GM12891 (cell line): Measurements from ENCODE around the gene ITGA8.

ENCODE experiments used
- DNase-seq: peaks from one replicate; pipeline ENCODE4 v3.0.0; 2011; ENCODE audit warnings: low spot score; ENCODE audit not compliant: insufficient read length
- FAIRE-seq: peaks from 2 replicates; lab custom pipeline; 2011; peaks lifted over from hg19 to GRCh38; lab: Jason Lieb, UNC
- PAX5 ChIP-seq: IDR thresholded peaks from 2 replicates; pipeline ENCODE4 v1.6.1; 2011; ENCODE audit warnings: low read length, moderate library complexity, mild to moderate bottlenecking; ENCODE audit not compliant: insufficient read depth, severe bottlenecking
- POLR2A ChIP-seq: IDR thresholded peaks from 2 replicates; pipeline ENCODE4 v1.6.1; 2011; ENCODE audit warnings: low read depth, low read length, control low read depth
- POLR2AphosphoS5 ChIP-seq: IDR thresholded peaks from 2 replicates; pipeline ENCODE4 v1.6.1; 2011; ENCODE audit warnings: low read depth, low read length, control low read depth
- POU2F2 ChIP-seq: IDR thresholded peaks from 2 replicates; pipeline ENCODE4 v1.6.1; 2011; ENCODE audit warnings: low read depth, mild to moderate bottlenecking, control low read depth, low read length, moderate library complexity
- SPI1 ChIP-seq: IDR thresholded peaks from 2 replicates; pipeline ENCODE4 v1.6.1; 2011; ENCODE audit warnings: low read depth, low read length, control low read depth
- TAF1 ChIP-seq: IDR thresholded peaks from 2 replicates; pipeline ENCODE4 v1.6.1; 2011; ENCODE audit warnings: low read depth, low read length, control low read depth

ITGA8 gene

GRCh38 chr10:15494850-15495506, 224.7 kb downstream of the ITGA8 start:
- DNase-seq, result no peak
- no peak for FAIRE-seq
- TF ChIP-seq POLR2AphosphoS5 (no peak), POU2F2 (no peak), SPI1 (no peak), PAX5 (no peak), POLR2A (no peak), TAF1 (no peak)

GRCh38 chr10:15491856-15492642, 227.7 kb downstream of the ITGA8 start:
- TF ChIP-seq POLR2AphosphoS5, result no peak
- no peak for TF ChIP-seq PAX5
- TF ChIP-seq POU2F2, result no peak
- no peak for TF ChIP-seq SPI1
- no peak for FAIRE-seq
- no peak for DNase-seq

DNA sequence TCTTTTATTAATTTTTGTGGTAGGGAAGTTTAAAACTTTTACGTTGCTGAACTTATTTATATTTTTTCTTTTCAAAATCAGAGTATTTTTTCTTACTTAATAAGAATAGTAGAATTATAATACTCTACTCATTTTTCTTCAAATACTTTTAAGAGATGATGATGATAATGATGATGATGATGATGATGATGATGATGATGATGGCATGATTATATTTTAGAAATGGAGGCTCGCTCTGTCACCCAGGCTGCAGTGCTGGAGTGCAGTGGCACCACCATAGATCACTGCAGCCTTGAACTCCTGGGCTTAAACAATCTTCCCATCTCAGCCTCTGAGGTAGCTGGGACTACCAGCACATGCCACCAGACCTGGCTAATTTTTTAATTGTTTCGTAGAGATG, 230.3 kb downstream of the ITGA8 start:
- no peak for DNase-seq
- no peak for TF ChIP-seq TAF1
- TF ChIP-seq POLR2AphosphoS5, result no peak
- no peak for TF ChIP-seq PAX5
- TF ChIP-seq POU2F2, result no peak
- no peak for TF ChIP-seq POLR2A
- TF ChIP-seq SPI1, result no peak
- FAIRE-seq, result no peak

GRCh38 chr10:15487376-15487775, 232.3 kb downstream of the ITGA8 start:
- DNase-seq (no peak), FAIRE-seq (no peak)
- TF ChIP-seq PAX5 (no peak), POLR2A (no peak), TAF1 (no peak), SPI1 (no peak), POLR2AphosphoS5 (no peak), POU2F2 (no peak)

GRCh38 chr10:15486404-15486803, 233.3 kb downstream of the ITGA8 start:
- TF ChIP-seq TAF1 (no peak), POU2F2 (no peak), POLR2A (no peak), PAX5 (no peak), SPI1 (no peak), POLR2AphosphoS5 (no peak)
- no peak for FAIRE-seq
- DNase-seq, result no peak

- no peak for DNase-seq
- no peak for TF ChIP-seq TAF1
- TF ChIP-seq SPI1, result no peak
- TF ChIP-seq POU2F2, result no peak
- TF ChIP-seq PAX5, result no peak
- no peak for TF ChIP-seq POLR2A
- TF ChIP-seq POLR2AphosphoS5, result no peak
- FAIRE-seq, result no peak
Observed at GRCh38 chr10:15485684-15486316, 233.9 kb downstream of the ITGA8 start.

- no peak for TF ChIP-seq POU2F2
- TF ChIP-seq POLR2AphosphoS5, result no peak
- peak; percentile 49 for TF ChIP-seq SPI1
- TF ChIP-seq POLR2A, result no peak
- TF ChIP-seq TAF1, result no peak
- DNase-seq, result no peak
- no peak for FAIRE-seq
Observed at GRCh38 chr10:15485027-15485426, 234.7 kb downstream of the ITGA8 start.

- FAIRE-seq, result no peak
- no peak for TF ChIP-seq TAF1
- no peak for TF ChIP-seq PAX5
- no peak for TF ChIP-seq SPI1
- no peak for TF ChIP-seq POLR2A
- no peak for TF ChIP-seq POLR2AphosphoS5
- TF ChIP-seq POU2F2, result no peak
- DNase-seq, result no peak
Observed at GRCh38 chr10:15484128-15484527, 235.6 kb downstream of the ITGA8 start.
